NCI-H82 (cell line): ENCODE results near the gene KCNH4.

ENCODE experiments used
- DNase-seq: peaks from one replicate; lab custom pipeline; 2025; lab: John Stamatoyannopoulos, UW

The KCNH4 gene

GRCh38 chr17:42117397-42118125, 63.4 kb downstream of the KCNH4 start:
- DNase-seq, result no peak

- peak; percentile 93 for DNase-seq
These were observed 64.1 kb downstream of the KCNH4 start for GRCh38 chr17:42116705-42117396.

- no peak for DNase-seq
These were observed 66.8 kb downstream of the KCNH4 start for GRCh38 chr17:42114118-42114517.

DNA sequence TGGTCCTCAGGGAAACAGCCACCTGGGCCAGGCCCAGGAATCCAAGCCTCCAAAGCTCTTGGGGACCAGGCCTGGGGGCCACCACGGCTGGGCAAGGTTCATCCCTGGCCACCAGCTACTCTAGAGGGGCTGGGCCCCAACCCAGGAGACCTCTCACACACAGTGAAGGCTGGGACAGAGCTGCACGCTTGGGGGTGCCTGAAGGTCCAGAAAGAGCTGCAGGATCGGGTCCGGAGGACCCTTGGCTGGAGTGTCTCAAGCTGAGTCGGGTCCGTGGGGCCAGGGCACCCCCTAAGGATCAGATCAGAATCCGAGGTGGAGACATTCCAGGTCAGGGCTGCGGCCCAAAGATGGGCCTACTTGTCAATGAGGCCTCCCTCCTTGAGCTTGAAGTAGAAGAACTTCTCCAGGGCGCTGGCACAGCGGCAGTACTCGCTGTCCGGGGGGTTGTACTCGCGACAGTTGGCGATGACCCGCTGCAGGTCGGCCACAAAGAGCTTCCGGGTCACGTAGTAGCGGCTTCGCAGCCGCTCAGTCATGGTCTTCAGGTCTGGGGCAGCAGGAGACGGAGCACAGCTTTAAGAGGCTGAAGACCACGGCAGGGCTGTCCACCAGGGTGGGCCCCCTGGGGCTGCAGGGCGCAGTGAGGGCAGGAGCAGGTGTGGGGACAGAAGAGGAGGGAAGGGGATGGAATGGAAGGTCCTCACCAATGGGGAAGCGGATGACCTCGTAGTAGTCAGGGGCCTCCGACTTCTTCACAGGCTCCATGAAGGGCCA, 67.5 kb downstream of the KCNH4 start:
- DNase-seq, result no peak

DNA sequence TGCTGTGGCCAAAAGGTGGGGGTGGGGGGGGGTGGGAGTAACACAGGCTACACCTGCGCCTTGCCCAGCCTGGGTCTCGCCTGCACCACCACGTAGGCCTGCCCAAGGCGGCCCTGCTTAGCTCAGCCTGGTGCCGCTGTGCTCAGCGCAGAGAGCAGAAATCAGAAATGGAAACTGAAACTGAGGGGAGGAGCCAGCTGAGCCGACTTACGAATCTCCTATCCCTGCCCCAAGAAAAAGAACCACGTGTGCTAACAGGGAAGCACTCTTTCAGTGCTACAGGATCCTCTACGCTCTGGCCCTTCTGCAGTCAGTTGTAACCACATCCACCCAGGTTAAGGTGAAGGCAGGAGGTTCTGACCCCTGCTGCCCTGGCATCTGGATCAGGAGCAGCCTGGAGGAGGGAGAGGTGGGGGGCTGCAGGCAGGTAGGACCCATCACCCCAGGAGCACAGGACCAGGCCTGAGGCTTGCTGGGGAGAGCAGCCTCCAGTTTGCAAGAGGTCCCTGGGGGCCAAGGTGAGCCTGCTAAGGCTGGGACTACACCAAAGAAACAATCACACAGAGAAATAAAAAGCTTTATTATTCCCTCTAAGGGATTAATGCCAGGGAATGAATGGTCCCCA, 68.3 kb downstream of the KCNH4 start, which contains the start of gene DHX58:
Gene DHX58 (minus strand): TSS at position 163 of the 625 bp plus-strand sequence. CDS start 822 bp downstream, outside the sequence.
- no peak for DNase-seq

DNA sequence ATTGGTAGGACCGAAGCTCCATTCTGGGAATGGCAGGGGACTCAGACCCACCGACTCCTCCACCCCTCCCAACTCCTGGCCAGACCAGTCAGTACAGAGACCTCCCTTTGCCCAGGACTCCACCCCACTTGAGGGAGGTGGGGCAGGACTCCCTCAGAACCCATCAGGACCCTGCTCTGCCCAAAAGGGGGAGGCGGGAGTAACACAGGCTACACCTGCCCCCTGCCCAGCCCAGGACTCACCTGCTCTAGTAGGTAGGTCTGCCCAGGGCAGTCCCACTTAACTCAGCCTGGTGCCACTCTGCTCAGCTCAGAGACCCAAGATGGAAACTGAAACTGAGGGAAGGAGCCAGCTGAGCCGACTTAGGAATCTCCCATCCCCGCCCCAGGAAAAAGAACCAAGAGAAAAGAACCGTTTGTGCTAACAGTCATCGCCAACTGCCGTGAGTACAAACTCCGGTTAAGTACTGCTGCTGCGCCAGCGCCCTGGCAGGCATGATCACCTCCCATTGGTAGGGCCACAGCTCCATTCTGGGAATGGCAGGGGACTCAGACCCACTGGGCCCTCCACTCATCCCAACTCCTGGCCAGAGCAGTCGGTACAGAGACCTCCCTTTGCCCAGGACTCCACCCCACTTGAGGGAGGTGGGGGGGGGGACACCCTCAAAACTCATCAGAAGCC, 68.9 kb downstream of the KCNH4 start:
- no peak for DNase-seq

- no peak for DNase-seq
These were observed 69.7 kb downstream of the KCNH4 start for GRCh38 chr17:42111265-42111636.

GRCh38 chr17:42110301-42111264, 70.4 kb downstream of the KCNH4 start:
- no peak for DNase-seq

DNA sequence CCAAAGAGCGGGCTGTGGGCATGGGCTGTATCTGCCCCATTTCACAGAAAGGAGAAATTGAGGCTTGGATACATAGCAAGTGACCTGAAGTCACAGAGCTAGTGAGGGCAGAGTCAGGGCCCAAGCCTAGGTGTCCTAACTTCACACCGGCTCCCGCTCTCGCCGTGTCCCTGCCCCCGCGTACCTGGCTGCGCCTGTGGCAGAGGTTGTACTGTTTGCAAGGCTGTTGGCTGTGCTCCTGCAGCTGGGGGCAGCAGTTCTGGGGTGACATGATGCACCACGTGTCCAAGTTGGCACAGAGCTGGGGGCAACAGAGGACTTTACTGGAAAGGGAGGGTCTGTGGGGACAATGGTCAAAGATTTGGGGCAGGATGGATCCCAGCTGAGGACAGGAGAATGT, 71.9 kb downstream of the KCNH4 start:
- no peak for DNase-seq

- peak; percentile 98 for DNase-seq
These were observed 73.1 kb downstream of the KCNH4 start for GRCh38 chr17:42107597-42108576.

GRCh38 chr17:42107124-42107523, 73.8 kb downstream of the KCNH4 start:
- no peak for DNase-seq
